Parathyroid adenoma (tissue), 2 donors: Measurements from ENCODE around the gene KERA.

Source experiments
- H2AFZ ChIP-seq: fragments of 300-600 bp; sonication (generic); one replicate; pipeline ENCODE4 v1.7.0; 2017; ENCODE audit warnings: antibody characterized with exemption, mild to moderate bottlenecking
- H3K27ac ChIP-seq: fragments of 300-600 bp; sonication (generic); one replicate; pipeline ENCODE4 v1.7.0; 2017
- H3K27me3 ChIP-seq: fragments of 300-600 bp; sonication (generic); one replicate; pipeline ENCODE4 v1.7.0; 2017; ENCODE audit warnings: low read length; ENCODE audit not compliant: control insufficient read depth, insufficient read depth
- H3K36me3 ChIP-seq: fragments of 300-600 bp; sonication (generic); one replicate; pipeline ENCODE4 v1.7.0; 2017; ENCODE audit warnings: low read length; ENCODE audit not compliant: control insufficient read depth, insufficient read depth
- H3K4me1 ChIP-seq: fragments of 300-600 bp; sonication (generic); one replicate; pipeline ENCODE4 v1.7.0; 2017; ENCODE audit warnings: control low read depth
- H3K4me2 ChIP-seq: fragments of 300-600 bp; sonication (generic); one replicate; pipeline ENCODE4 v1.7.0; 2017; ENCODE audit warnings: low read length
- H3K4me3 ChIP-seq: fragments of 300-600 bp; sonication (generic); one replicate; pipeline ENCODE4 v1.7.0; 2017; ENCODE audit warnings: low read depth, low read length
- H3K79me2 ChIP-seq: fragments of 300-600 bp; sonication (generic); one replicate; pipeline ENCODE4 v1.7.0; 2017; ENCODE audit warnings: control low read depth
- H3K9ac ChIP-seq: fragments of 300-600 bp; sonication (generic); one replicate; pipeline ENCODE4 v1.7.0; 2017; ENCODE audit warnings: mild to moderate bottlenecking
- H3K9me3 ChIP-seq: fragments of 300-600 bp; sonication (generic); one replicate; pipeline ENCODE4 v1.7.0; 2017; ENCODE audit warnings: low read length; ENCODE audit not compliant: control insufficient read depth
- CTCF ChIP-seq: fragments of 300-600 bp; sonication (generic); IDR thresholded peaks from one replicate; pipeline ENCODE4 v1.7.0; 2017; ENCODE audit warnings: antibody characterized with exemption, mild to moderate bottlenecking
- donor health status: primary hyperparathyroidism.

Gene KERA, protein sequence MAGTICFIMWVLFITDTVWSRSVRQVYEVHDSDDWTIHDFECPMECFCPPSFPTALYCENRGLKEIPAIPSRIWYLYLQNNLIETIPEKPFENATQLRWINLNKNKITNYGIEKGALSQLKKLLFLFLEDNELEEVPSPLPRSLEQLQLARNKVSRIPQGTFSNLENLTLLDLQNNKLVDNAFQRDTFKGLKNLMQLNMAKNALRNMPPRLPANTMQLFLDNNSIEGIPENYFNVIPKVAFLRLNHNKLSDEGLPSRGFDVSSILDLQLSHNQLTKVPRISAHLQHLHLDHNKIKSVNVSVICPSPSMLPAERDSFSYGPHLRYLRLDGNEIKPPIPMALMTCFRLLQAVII

DNA sequence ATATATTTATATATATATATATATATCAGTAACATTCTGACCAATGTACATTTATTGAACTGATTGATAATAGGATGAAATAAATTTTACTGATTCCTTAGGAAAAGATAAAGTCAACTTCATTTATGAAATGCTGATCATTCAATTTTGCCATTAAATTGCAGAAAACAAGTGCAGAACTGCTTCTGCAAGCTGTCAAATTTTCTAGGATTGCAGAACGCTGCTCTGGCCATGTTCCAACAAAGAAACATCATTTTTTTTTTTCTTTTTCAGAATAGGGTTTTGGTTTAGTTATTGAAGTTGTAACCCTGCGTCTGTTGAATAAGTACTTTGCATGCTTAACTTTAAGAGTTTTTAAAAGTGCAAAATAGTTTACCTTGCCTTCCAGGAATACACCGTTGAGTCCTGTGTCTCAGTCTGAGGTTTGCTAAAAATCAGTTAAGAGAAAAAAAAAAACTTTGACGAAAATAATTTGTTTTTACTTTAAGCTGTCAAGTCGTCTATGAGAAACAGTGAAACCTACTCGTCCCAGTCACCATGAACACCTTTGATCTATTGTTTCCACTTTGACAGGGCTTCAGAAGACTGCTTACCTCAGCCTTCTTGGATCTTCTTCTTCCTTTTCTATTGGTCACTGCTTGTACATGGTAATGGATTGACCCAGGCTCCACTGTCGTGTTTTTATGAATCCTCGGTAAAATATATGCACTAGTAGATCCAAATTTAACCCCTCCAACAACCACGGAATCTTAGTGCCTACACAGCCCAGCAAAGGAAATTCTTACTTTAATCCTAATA, at the start of gene KERA:
Gene KERA, minus strand, starts transcription at position 657 of the 798 bp plus-strand sequence. CDS start 1,743 bp downstream, outside the sequence.
- H3K4me3 ChIP-seq = no peak within 1 kb of the TSS
- H2AFZ ChIP-seq = no peak within 1 kb of the TSS
- no peaks in the 10 kb centered on the region for H3K79me2 ChIP-seq
- H3K4me2 ChIP-seq = no peak within 1 kb of the TSS
- no peak within 1 kb of the TSS for H3K9ac ChIP-seq
- no peaks in the 10 kb centered on the region for H3K4me1 ChIP-seq
- H3K36me3 ChIP-seq = no peaks in the 10 kb centered on the region
- no peak within 1 kb of the TSS for H3K27ac ChIP-seq
- no peaks in the 10 kb centered on the region for H3K27me3 ChIP-seq
- TF ChIP-seq CTCF = no peak
- no peaks in the 10 kb centered on the region for H3K9me3 ChIP-seq

DNA sequence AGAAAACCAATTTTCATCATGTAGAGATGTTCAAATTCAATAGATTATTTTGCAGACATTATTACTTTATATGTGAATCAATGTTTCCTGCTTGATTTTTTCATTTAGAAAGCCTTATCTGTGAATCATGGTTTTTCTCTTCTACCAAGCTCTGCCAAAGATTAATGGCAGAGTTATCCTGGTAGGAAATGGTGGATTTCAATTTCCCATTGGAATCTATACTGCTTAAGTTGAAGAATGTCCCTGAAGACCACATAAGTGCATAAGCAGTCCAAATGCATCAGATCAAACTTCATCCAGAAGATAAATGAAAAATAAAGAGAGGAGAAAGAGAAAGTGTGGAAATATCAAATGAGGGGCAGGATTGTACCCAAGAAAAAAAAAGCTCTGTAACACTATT, 48.5 kb upstream of the KERA start:
- no peak for TF ChIP-seq CTCF
- Histone ChIP-seq H3K9me3 (no peaks in the 10 kb centered on the region), H3K27me3 (no peaks in the 10 kb centered on the region), H3K4me2 (no peak overlapping the region), H3K4me1 (no peaks in the 10 kb centered on the region), H3K79me2 (no peaks in the 10 kb centered on the region), H3K9ac (no peak overlapping the region), H3K27ac (no peak overlapping the region), H2AFZ (no peak overlapping the region), H3K36me3 (no peaks in the 10 kb centered on the region), H3K4me3 (no peak overlapping the region)

DNA sequence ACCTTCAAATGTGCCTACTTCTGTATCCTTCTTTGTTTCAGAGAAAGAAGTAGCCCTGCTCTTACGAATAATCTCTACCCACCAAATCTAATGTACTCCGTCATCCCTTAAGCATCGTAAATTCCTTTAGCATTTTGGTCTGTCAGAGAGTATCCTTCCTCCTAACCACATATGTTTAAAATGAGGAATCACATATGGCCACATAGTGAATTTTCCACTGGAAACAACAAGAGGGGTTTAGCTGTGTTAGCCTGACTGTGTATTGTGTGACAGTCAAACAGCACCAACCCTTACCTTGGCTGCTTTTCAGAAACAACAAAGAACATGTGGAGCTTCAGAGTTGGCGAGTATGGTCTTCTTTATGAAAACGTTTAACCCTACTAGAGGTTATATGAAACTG, 48.0 kb upstream of the KERA start:
- Histone ChIP-seq H3K9ac (no peak overlapping the region), H3K79me2 (no peaks in the 10 kb centered on the region), H3K4me1 (no peaks in the 10 kb centered on the region), H3K27ac (no peak overlapping the region), H3K9me3 (no peaks in the 10 kb centered on the region), H3K4me3 (no peak overlapping the region), H3K27me3 (no peaks in the 10 kb centered on the region), H2AFZ (no peak overlapping the region), H3K4me2 (no peak overlapping the region), H3K36me3 (no peaks in the 10 kb centered on the region)
- no peak for TF ChIP-seq CTCF

DNA sequence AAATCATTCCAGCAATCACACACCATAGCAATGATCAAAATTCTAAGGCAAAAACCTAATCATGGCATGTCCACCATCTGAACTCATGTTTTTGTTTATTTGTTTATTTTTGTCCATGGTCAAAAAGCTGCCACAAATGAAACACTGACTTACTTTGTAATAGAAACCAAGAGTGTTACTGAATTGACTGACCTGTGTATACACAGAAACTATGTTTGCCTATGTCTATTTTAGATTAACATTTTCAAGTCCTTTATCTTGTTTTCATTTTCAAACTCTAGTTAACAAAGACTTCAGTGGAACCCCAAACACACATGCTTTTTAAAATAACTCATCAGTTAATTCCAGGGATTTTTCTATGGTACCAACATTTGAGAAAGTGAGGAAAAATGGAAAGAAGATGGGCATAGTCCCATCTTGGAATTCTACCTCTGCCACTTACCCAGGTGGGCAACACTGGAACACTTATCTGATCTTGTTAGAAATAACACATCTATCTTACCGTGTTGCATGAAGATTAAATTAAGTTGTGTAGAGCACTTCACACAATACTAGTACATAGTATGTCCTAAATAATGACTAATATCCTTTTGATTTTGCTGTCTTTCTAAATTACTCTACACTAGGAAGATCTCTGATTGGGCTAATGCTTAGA, 47.1 kb upstream of the KERA start:
- no peak overlapping the region for H3K4me3 ChIP-seq

More for the DNA sequence above, 47.1 kb upstream of the KERA start:
- Histone ChIP-seq H3K9ac (no peak overlapping the region), H2AFZ (no peak overlapping the region), H3K4me1 (no peaks in the 10 kb centered on the region), H3K9me3 (no peaks in the 10 kb centered on the region), H3K27ac (no peak overlapping the region), H3K4me2 (no peak overlapping the region), H3K36me3 (no peaks in the 10 kb centered on the region), H3K79me2 (no peaks in the 10 kb centered on the region), H3K27me3 (no peaks in the 10 kb centered on the region)
- TF ChIP-seq CTCF = no peak
